IPS DF 6.9 (cell line): Measurements from ENCODE around the gene ADAMTS6.

ENCODE experiments used
- DNase-seq: peaks from one replicate; pipeline ENCODE4 v3.0.0-alpha.2; 2013; ENCODE audit warnings: low read depth, low spot score
- H3K27ac ChIP-seq: one replicate; pipeline ENCODE4 v1.5.1; 2013; ENCODE audit warnings: low read length, control low read depth
- H3K27me3 ChIP-seq: 2 replicates; pipeline ENCODE4 v1.6.1; 2013; ENCODE audit warnings: mild to moderate bottlenecking, low read length; ENCODE audit not compliant: control insufficient read depth, insufficient read depth
- H3K36me3 ChIP-seq: 2 replicates; pipeline ENCODE4 v1.6.1; 2013; ENCODE audit warnings: low read length; ENCODE audit not compliant: control insufficient read depth, insufficient read depth
- H3K4me1 ChIP-seq: 2 replicates; pipeline ENCODE4 v1.6.1; 2013; ENCODE audit warnings: low read length; ENCODE audit not compliant: control insufficient read depth, insufficient read depth
- H3K4me3 ChIP-seq: 2 replicates; pipeline ENCODE4 v1.5.1; 2013; ENCODE audit warnings: mild to moderate bottlenecking, low read length
- H3K9me3 ChIP-seq: 2 replicates; pipeline ENCODE4 v1.6.1; 2013; ENCODE audit warnings: low read length, inconsistent platforms; ENCODE audit not compliant: control insufficient read depth, insufficient read depth
- WGBS: extraction: QIAGEN DNeasy Blood & Tissue Kit; methylation state at CpG from one replicate; pipeline ENCODE4 v1.1.7; 2013; ENCODE audit warnings: mixed read lengths, missing lambda C conversion rate; ENCODE audit not compliant: insufficient read length, insufficient coverage; 5-methylcytosine and 5-hydroxymethylcytosine counted together

Gene ADAMTS6

GRCh38 chr5:65468633-65469032 lies 13.1 kb downstream of the ADAMTS6 start:
- 100% methylated on average over 1 of the region's 3 CpGs for WGBS

DNA sequence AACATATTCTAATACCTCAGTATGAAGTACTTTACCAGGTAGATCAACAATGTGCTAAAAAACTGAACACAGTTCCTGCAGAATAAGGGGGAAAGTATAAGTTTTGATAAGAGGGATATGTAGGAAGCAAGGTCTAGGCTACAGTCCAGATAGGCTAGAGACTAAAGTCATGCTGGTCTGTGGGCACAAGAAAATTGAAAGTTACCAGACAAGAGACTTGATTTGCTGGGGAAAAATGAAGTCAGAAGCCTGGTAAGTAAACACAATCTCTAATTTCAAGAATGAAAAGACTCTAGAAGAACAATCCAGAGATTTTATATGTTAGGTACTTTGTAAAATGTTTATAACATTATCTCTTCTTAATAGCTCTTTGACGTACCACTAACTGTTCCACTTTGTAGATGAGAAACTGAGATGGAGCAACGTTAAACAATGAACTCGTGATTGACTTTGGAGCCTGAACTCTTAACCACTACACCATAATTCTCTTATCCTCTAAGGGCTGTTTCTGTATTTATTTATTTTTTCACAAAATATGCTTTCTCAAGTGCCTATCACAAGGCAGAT lies 19.5 kb downstream of the ADAMTS6 start:
- no peaks in the 10 kb centered on the region for H3K36me3 ChIP-seq
- H3K4me3 ChIP-seq = no peak overlapping the region
- no peak for DNase-seq
- H3K4me1 ChIP-seq = no peaks in the 10 kb centered on the region
- no CpG with 5 or more reads among the region's 3 CpGs for WGBS
- H3K9me3 ChIP-seq = no peaks in the 10 kb centered on the region
- H3K27me3 ChIP-seq = no peaks in the 10 kb centered on the region
- H3K27ac ChIP-seq = no peak overlapping the region

More at GRCh38 chr5:65468633-65469032, 13.1 kb downstream of the ADAMTS6 start:
- H3K9me3 ChIP-seq = no peaks in the 10 kb centered on the region
- no peak overlapping the region for H3K27ac ChIP-seq
- H3K4me1 ChIP-seq = no peaks in the 10 kb centered on the region
- DNase-seq = no peak
- H3K36me3 ChIP-seq = no peaks in the 10 kb centered on the region
- no peak overlapping the region for H3K4me3 ChIP-seq
- no peaks in the 10 kb centered on the region for H3K27me3 ChIP-seq

GRCh38 chr5:65461490-65461889 lies 20.2 kb downstream of the ADAMTS6 start:
- Histone ChIP-seq H3K36me3 (no peaks in the 10 kb centered on the region), H3K27me3 (no peaks in the 10 kb centered on the region), H3K27ac (no peak overlapping the region), H3K4me3 (no peak overlapping the region), H3K4me1 (no peaks in the 10 kb centered on the region), H3K9me3 (no peaks in the 10 kb centered on the region)
- DNase-seq = no peak

DNA sequence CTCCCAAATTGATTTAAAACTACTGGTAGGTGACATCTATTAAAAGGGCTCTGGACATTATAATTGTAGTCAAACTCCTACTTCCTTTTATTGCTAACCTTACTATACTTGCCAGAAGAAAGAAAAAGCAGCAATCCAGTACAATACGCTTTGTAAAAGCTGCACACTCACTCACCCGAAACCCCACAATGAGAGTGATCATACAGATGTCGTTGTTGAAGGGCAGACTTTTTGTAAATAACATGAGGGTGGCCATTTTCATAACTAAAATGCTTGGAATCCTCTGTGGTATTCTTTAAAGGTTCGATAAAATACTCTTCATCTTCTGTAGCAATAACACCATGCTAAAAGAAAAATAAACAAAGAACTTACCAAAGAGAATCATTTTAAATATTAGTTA lies 21.7 kb downstream of the ADAMTS6 start:
- no peaks in the 10 kb centered on the region for H3K27me3 ChIP-seq

DNA sequence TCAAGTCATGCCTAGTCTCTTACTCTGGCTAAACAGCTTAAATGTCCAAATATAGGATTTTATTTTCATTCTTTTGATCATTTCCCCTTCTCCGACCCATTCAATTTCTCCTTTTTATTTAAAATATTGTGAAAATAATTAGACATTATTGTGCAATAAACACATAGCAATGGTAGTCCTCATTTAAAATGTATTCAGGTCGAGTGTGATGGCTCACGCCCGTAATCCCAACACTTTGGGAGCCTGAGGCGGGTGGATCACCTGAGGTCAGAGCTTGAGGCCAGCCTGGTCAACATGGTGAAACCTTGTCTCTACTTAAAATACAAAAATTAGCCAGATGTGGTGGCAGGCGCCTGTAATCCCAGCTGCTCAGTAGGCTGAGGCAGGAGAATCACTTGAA lies 26.7 kb downstream of the ADAMTS6 start:
- H3K27ac ChIP-seq = no peak overlapping the region
- 100% methylated on average over 1 of the region's 6 CpGs for WGBS
- H3K4me3 ChIP-seq = no peak overlapping the region

More for the DNA sequence above, 21.7 kb downstream of the ADAMTS6 start:
- Histone ChIP-seq H3K4me1 (no peaks in the 10 kb centered on the region), H3K9me3 (no peaks in the 10 kb centered on the region), H3K27ac (no peak overlapping the region), H3K4me3 (no peak overlapping the region), H3K36me3 (no peaks in the 10 kb centered on the region)
- WGBS = no CpG with 5 or more reads among the region's 4 CpGs
- DNase-seq = no peak

GRCh38 chr5:65451436-65451835 lies 30.3 kb downstream of the ADAMTS6 start:
- WGBS = no CpG with 5 or more reads among the region's 2 CpGs

More for the DNA sequence above, 26.7 kb downstream of the ADAMTS6 start:
- no peaks in the 10 kb centered on the region for H3K36me3 ChIP-seq
- no peaks in the 10 kb centered on the region for H3K27me3 ChIP-seq
- H3K4me1 ChIP-seq = no peaks in the 10 kb centered on the region
- H3K9me3 ChIP-seq = no peaks in the 10 kb centered on the region
- DNase-seq = no peak

DNA sequence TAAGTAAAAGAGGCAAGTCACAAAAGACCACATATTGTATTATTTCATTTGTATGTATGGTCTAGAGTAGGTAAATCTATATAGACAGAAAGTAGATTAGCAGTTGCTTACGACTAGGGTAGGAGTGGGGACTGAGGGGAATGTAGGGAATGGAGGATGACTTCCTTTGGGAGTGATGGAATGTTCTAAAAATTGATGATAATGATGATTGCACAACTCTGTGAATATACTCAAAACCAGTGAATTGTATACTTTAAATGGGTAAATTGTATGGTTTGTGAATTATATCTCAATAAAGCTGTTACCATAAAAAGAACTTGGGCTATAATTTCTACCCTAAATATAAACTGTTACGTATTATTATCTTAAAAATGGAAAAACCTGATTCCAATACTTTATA lies 35.0 kb downstream of the ADAMTS6 start:
- H3K27me3 ChIP-seq = no peaks in the 10 kb centered on the region
- no CpG with 5 or more reads among the region's 2 CpGs for WGBS
- H3K27ac ChIP-seq = no peak overlapping the region
- H3K36me3 ChIP-seq = no peaks in the 10 kb centered on the region
- no peak for DNase-seq
- H3K4me1 ChIP-seq = no peaks in the 10 kb centered on the region
- H3K4me3 ChIP-seq = no peak overlapping the region
- no peaks in the 10 kb centered on the region for H3K9me3 ChIP-seq

More at GRCh38 chr5:65451436-65451835, 30.3 kb downstream of the ADAMTS6 start:
- Histone ChIP-seq H3K27ac (no peak overlapping the region), H3K4me1 (no peaks in the 10 kb centered on the region), H3K36me3 (no peaks in the 10 kb centered on the region), H3K27me3 (no peaks in the 10 kb centered on the region), H3K4me3 (no peak overlapping the region), H3K9me3 (no peaks in the 10 kb centered on the region)
- no peak for DNase-seq

DNA sequence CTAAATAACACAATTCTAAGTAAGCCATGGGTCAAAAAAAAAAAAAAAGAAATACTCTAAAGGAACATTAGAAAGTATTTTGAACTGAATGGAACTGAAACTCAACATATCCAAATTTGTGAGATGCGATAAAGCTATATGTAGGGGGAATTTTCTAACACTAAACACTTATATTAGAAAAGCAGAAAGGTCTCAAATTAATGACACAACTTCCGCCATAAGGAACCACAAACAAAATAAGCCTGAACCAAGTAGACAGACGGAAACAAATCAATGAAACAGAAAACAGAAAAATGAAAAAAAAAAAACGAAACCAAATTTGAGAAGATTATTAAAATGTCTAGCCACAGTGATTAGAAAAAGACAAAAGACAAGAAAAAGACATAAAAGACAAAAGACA lies 39.9 kb downstream of the ADAMTS6 start:
- no peak overlapping the region for H3K4me3 ChIP-seq
- no peaks in the 10 kb centered on the region for H3K27me3 ChIP-seq
- DNase-seq = no peak
- H3K9me3 ChIP-seq = no peaks in the 10 kb centered on the region
- no CpG with 5 or more reads among the region's 4 CpGs for WGBS
- no peaks in the 10 kb centered on the region for H3K4me1 ChIP-seq
- H3K27ac ChIP-seq = no peak overlapping the region
- H3K36me3 ChIP-seq = no peaks in the 10 kb centered on the region

DNA sequence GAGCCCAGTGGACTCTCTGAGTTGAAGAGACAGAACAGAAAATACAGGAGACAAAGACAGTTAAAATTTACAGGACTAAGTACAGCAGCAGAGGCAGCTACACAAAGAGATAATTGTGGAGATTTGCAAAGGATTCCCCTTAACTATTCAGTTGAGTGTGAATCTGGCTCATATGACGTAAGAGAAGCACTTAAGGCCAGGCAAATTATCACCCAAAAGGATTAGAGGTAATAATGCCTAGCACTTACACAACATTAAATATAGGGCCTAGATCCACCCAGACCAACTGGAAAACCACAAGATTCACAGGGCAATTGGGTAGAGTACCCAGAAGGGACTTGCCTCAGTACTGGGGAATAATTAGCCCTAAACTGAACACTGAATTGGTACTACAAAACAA lies 41.3 kb downstream of the ADAMTS6 start:
- H3K4me3 ChIP-seq = no peak overlapping the region
- no peaks in the 10 kb centered on the region for H3K9me3 ChIP-seq
- DNase-seq = no peak
- no peaks in the 10 kb centered on the region for H3K27me3 ChIP-seq
- H3K36me3 ChIP-seq = no peaks in the 10 kb centered on the region
- no peaks in the 10 kb centered on the region for H3K4me1 ChIP-seq
- no peak overlapping the region for H3K27ac ChIP-seq
- no CpG with 5 or more reads among the region's 1 CpG for WGBS

GRCh38 chr5:65434122-65434521 lies 47.6 kb downstream of the ADAMTS6 start:
- Histone ChIP-seq H3K27me3 (no peaks in the 10 kb centered on the region), H3K9me3 (no peaks in the 10 kb centered on the region), H3K36me3 (no peaks in the 10 kb centered on the region), H3K27ac (no peak overlapping the region), H3K4me3 (no peak overlapping the region), H3K4me1 (no peaks in the 10 kb centered on the region)
- WGBS = no CpG with 5 or more reads among the region's 3 CpGs
- no peak for DNase-seq

GRCh38 chr5:65426656-65427055 lies 55.1 kb downstream of the ADAMTS6 start:
- Histone ChIP-seq H3K27ac (no peak overlapping the region), H3K4me1 (no peaks in the 10 kb centered on the region)

More at GRCh38 chr5:65426656-65427055, 55.1 kb downstream of the ADAMTS6 start:
- DNase-seq = no peak
- H3K36me3 ChIP-seq = no peaks in the 10 kb centered on the region
- no peaks in the 10 kb centered on the region for H3K9me3 ChIP-seq
- H3K4me3 ChIP-seq = no peak overlapping the region
- no peaks in the 10 kb centered on the region for H3K27me3 ChIP-seq
